Cardiac muscle cell (in vitro differentiated cells and primary cell): ENCODE data around the gene C11orf91. TPM values are rescaled to one million over a fixed set of nuclear protein-coding genes. Genes with fewer than 3 reads are reported as not detected.
A peak's percentile ranks its signal among the peaks of the same experiment; 100 is the strongest.

ENCODE experiments used
- DNase-seq, 2 donors: peaks; one replicate each; pipeline versions ENCODE4 v3.0.0 to v3.0.0-alpha.2; 2010 to 2017; ENCODE audit warnings: low read depth in 1 of 2, low spot score in 1 of 2
- H3K27ac ChIP-seq: fragments of 200-600 bp; sonication (generic); 2 replicates; pipeline ENCODE4 v1.5.1; 2016
- H3K27me3 ChIP-seq: fragments of 200-600 bp; sonication (generic); 2 replicates; pipeline ENCODE4 v1.6.0; 2016; ENCODE audit warnings: control low read depth
- H3K36me3 ChIP-seq: fragments of 200-600 bp; sonication (generic); 2 replicates; pipeline ENCODE4 v1.5.1; 2016; ENCODE audit warnings: control low read depth
- H3K4me1 ChIP-seq: fragments of 200-600 bp; sonication (generic); 2 replicates; pipeline ENCODE4 v1.8.1; 2017; ENCODE audit warnings: low read depth, mild to moderate bottlenecking, mixed run types
- H3K4me3 ChIP-seq: fragments of 200-600 bp; sonication (generic); 2 replicates; pipeline ENCODE4 v1.5.1; 2016; ENCODE audit warnings: mild to moderate bottlenecking
- H3K9me3 ChIP-seq: fragments of 200-600 bp; sonication (generic); 2 replicates; pipeline ENCODE4 v1.5.1; 2017; ENCODE audit warnings: low read depth, mild to moderate bottlenecking, control low read depth
- polyA plus RNA-seq: library from polyadenylated mRNA; unstranded; fragments of >200 nt; fragmentation: Nextera tagmentation; extraction: Ambion mirVana; gene quantifications from 2 replicates; pipeline ENCODE4 v1.2.1, GENCODE V29; 2016
- total RNA-seq: library from RNA; depleted of rRNA; stranded (reverse); fragments of >200 nt; gene quantifications from 2 replicates; pipeline ENCODE4 v1.2.3, GENCODE V29; 2016
- TF ChIP-seq, protein P1 (sequence below): IDR thresholded peaks from 2 replicates; pipeline ENCODE4 v1.5.1; 2012; ENCODE audit warnings: low read depth, mild to moderate bottlenecking, low read length

Gene C11orf91
- total and polyA plus RNA-seq, 2 experiments from 2014 or later: 0.23 TPM; not detected in 1

DNA sequence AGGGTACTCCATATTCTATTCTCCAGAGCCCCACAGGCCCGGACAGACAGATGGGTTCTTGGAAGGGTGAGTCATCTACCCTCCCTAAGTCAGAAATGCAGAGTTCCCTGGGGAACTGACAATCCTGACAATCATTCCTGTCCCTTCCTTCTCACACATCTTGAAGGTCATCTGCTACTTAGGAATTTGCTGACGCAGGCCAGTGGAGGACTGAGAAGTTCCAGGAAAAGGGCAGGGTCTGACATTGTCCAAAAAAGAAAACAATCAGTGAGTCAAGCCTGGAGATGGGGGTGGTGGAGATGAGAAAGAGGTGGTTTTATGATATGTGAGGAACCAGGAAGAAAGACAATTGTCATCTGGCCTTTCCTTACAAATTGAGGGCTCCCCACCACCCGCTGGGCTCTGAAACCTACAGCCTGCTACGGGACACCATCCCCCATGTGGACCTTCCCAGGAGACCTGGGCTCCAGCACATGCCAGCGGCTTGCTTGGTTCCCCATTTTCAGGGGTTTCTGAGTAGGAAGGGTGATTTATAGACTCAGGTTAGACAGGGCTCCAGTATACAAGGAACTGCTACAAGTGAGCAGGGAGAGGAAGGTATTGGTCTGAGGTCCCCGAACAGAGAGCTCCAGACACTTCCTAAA, 22.7 kb upstream of the C11orf91 start:
- no peak overlapping the region for H3K27ac ChIP-seq
- TF ChIP-seq, protein P1, sequence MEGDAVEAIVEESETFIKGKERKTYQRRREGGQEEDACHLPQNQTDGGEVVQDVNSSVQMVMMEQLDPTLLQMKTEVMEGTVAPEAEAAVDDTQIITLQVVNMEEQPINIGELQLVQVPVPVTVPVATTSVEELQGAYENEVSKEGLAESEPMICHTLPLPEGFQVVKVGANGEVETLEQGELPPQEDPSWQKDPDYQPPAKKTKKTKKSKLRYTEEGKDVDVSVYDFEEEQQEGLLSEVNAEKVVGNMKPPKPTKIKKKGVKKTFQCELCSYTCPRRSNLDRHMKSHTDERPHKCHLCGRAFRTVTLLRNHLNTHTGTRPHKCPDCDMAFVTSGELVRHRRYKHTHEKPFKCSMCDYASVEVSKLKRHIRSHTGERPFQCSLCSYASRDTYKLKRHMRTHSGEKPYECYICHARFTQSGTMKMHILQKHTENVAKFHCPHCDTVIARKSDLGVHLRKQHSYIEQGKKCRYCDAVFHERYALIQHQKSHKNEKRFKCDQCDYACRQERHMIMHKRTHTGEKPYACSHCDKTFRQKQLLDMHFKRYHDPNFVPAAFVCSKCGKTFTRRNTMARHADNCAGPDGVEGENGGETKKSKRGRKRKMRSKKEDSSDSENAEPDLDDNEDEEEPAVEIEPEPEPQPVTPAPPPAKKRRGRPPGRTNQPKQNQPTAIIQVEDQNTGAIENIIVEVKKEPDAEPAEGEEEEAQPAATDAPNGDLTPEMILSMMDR: no peak
- no peak overlapping the region for H3K4me3 ChIP-seq
- H3K36me3 ChIP-seq: peaks cover 8% of the 10 kb centered on the region
- no peaks in the 10 kb centered on the region for H3K27me3 ChIP-seq
- peaks cover 15% of the 10 kb centered on the region for H3K4me1 ChIP-seq
- H3K9me3 ChIP-seq: no peaks in the 10 kb centered on the region
- DNase-seq: peak in 1 of 2 donors; percentile 87

DNA sequence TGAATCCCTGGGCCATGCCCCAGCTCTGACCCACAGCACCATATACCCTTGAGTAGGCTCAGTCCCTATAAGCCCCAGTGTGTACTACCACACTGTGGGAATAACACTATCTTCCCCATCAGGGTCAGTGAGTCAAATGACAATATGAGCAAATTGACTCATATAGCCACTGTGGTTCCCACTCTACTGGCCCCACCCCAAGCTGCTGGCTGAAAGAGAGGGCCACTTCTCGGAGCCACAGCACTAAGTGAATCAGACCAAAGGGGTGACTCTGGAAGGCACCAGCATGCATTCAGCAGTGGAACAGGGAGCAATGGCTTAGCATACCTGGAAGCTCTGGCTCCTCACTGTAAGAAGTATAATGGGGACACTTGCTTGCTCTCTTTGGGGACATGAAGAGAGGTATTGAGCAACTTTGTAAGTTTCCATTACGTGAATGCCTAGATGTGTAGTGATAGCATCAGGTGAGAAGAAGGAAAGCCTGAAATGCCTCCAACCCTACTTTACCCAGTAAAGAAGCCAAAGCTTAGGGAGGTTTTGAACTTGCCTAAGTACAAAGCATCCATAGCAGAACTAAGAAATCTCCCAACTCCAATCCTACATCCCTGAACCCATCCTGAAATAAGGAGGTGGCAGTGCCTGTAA, 22.1 kb upstream of the C11orf91 start:
- peak in 1 of 2 donors; percentile 32 for DNase-seq
- Histone ChIP-seq H3K4me3 (no peak overlapping the region), H3K27me3 (no peaks in the 10 kb centered on the region), H3K36me3 (peaks cover 8% of the 10 kb centered on the region), H3K27ac (no peak overlapping the region), H3K9me3 (no peaks in the 10 kb centered on the region), H3K4me1 (peaks cover 15% of the 10 kb centered on the region)
- TF ChIP-seq, protein P1: no peak

DNA sequence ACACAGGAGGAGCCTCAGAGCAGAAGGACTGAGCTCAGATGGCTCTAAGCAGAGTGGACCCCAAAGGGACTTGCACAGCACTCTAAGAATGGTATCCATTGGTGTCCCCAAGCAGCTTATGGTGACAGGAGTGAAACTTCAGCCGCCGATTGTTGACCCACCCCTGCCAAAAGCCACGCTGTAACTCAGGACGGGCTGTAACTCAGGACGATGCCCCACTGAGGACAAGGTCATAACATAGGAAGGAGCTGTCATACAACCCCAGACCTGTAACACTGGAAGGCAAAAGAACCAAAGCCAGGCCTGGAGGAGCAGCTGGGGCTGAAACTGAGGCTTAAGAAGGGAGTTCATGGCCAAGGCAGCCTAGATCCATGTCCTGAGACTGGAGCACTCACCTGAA, 21.4 kb upstream of the C11orf91 start:
- Histone ChIP-seq H3K27me3 (no peaks in the 10 kb centered on the region), H3K27ac (no peak overlapping the region), H3K4me1 (peaks cover 15% of the 10 kb centered on the region), H3K4me3 (no peak overlapping the region), H3K9me3 (no peaks in the 10 kb centered on the region), H3K36me3 (peaks cover 10% of the 10 kb centered on the region)
- TF ChIP-seq, protein P1: no peak
- no peak for DNase-seq

DNA sequence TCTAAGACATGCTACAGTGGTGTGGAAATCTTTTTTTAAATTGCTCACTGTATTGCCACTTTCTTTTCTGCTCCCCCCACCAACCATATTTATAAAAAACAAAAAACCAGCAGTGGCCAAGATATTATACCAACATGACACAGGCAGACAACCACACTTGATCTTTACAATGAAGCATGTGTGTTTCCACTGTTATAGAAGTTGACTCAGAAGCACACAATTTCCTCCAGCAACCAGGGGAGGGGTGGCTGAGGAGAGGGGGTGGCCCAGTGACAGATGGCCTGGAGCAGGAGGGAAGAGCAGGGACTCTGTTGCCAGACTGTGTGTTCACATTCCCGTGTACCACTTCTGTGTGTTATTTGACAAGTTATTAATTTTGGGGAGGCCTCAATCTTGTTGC, 20.8 kb upstream of the C11orf91 start:
- H3K4me1 ChIP-seq: peaks cover 15% of the 10 kb centered on the region
- H3K27me3 ChIP-seq: no peaks in the 10 kb centered on the region
- TF ChIP-seq, protein P1: no peak
- no peak overlapping the region for H3K4me3 ChIP-seq
- DNase-seq: peak in 1 of 2 donors; percentile 43
- peaks cover 12% of the 10 kb centered on the region for H3K36me3 ChIP-seq
- H3K27ac ChIP-seq: no peak overlapping the region
- no peaks in the 10 kb centered on the region for H3K9me3 ChIP-seq

DNA sequence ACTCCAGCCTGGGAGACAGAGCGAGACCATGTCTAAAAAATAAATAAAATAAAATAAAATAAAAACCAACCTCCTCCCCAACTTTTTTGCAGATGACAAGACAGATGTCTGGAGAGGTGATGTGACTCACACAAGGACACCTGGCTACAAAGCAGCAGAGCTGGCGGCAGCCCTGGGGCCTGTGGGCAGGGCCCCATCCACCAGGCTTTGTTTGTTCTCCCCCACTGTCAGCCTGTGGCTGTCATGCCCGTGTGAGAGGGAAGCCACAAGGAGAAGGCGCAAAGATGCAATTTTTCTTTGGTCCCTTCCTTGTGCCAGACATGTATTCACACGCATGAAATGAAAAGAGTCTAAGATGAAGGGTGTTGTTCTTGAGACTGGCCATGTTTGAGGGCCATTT, 19.0 kb upstream of the C11orf91 start:
- Histone ChIP-seq H3K4me1 (peaks cover 12% of the 10 kb centered on the region), H3K4me3 (no peak overlapping the region), H3K9me3 (no peaks in the 10 kb centered on the region), H3K27ac (no peak overlapping the region), H3K36me3 (peaks cover 12% of the 10 kb centered on the region), H3K27me3 (no peaks in the 10 kb centered on the region)
- no peak for DNase-seq
- TF ChIP-seq, protein P1: no peak
